A673 (cell line): Measurements from ENCODE around the gene LRRIQ4. TPM values are rescaled to one million over a fixed set of nuclear protein-coding genes. Genes with fewer than 3 reads are reported as not detected.
A peak's percentile ranks its signal among the peaks of the same experiment; 100 is the strongest.

ENCODE experiments used
- BruUV-seq: library from RNA; stranded (reverse); fragments of 400-500 nt; replicated peaks from 2 replicates; lab custom pipeline; 2021; lab: Mats Ljungman, UMichigan
- CTCF ChIA-PET: fragments of 300-600 bp; sonication (Branson Sonifier 250); formaldehyde crosslinking; loops from one replicate; lab custom pipeline; 2022; ENCODE audit warnings: antibody characterized with exemption; lab: Charles Lee
- POLR2A ChIA-PET: fragments of 300-600 bp; sonication (Branson Sonifier 250); formaldehyde crosslinking; loops from one replicate; lab custom pipeline; 2022; ENCODE audit warnings: antibody characterized with exemption; ENCODE audit not compliant: low non-redundant PET; lab: Charles Lee
- DNase-seq: peaks from one replicate; pipeline ENCODE4 v3.0.0-alpha.2; 2015; ENCODE audit warnings: low spot score
- H3K27ac ChIP-seq: fragments of 200-600 bp; sonication (generic); 2 replicates; pipeline ENCODE4 v1.5.1; 2016; ENCODE audit warnings: mixed run types, low read depth, mild to moderate bottlenecking, mixed read lengths, antibody characterized with exemption, low read length; ENCODE audit not compliant: poor library complexity, severe bottlenecking
- H3K27me3 ChIP-seq: fragments of 200-600 bp; sonication (generic); replicated peaks from 2 replicates; pipeline ENCODE4 v1.6.1; 2017; ENCODE audit warnings: mixed run types, low read depth, mild to moderate bottlenecking, mixed read lengths, antibody characterized with exemption, low read length; ENCODE audit not compliant: insufficient read depth, poor library complexity
- H3K36me3 ChIP-seq: fragments of 200-600 bp; sonication (generic); 2 replicates; pipeline ENCODE4 v1.6.1; 2016; ENCODE audit warnings: mixed run types, mild to moderate bottlenecking, mixed read lengths, antibody characterized with exemption, low read length; ENCODE audit not compliant: insufficient read depth, poor library complexity, severe bottlenecking
- H3K4me1 ChIP-seq: fragments of 200-600 bp; sonication (generic); 2 replicates; pipeline ENCODE4 v1.6.1; 2017; ENCODE audit warnings: mixed run types, mild to moderate bottlenecking, mixed read lengths, antibody characterized with exemption, low read length; ENCODE audit not compliant: insufficient read depth, poor library complexity, severe bottlenecking
- H3K4me3 ChIP-seq: fragments of 200-600 bp; sonication (generic); 2 replicates; pipeline ENCODE4 v1.5.1; 2016; ENCODE audit warnings: low read depth, mixed run types, mild to moderate bottlenecking, mixed read lengths, low read length; ENCODE audit not compliant: poor library complexity, severe bottlenecking
- H3K9me3 ChIP-seq: fragments of 200-600 bp; sonication (generic); 2 replicates; pipeline ENCODE4 v1.6.1; 2016; ENCODE audit warnings: mixed run types, low read depth, mild to moderate bottlenecking, mixed read lengths, antibody characterized with exemption, low read length; ENCODE audit not compliant: poor library complexity, severe bottlenecking
- CTCF ChIP-seq: fragments of 300-800, 200-600 bp; sonication (generic); conservative IDR thresholded peaks from 2 replicates; pipeline ENCODE4 v1.5.1; 2017; ENCODE audit warnings: low read depth, mild to moderate bottlenecking, antibody characterized with exemption, low read length, moderate library complexity, mixed read lengths
- EZH2 ChIP-seq: fragments of 200-600 bp; sonication (generic); IDR thresholded peaks from 2 replicates; pipeline ENCODE4 v1.6.1; 2017; ENCODE audit warnings: borderline replicate concordance, low read depth, mild to moderate bottlenecking, mixed read lengths, antibody characterized with exemption, low read length; ENCODE audit not compliant: poor library complexity, severe bottlenecking
- intact Hi-C: fragments of 100-400 bp; cut with micrococcal nuclease; formaldehyde crosslinking; loops from one replicate; pipeline ENCODE4 v1.10.0; 2022; ENCODE audit not compliant: unreplicated experiment
- total RNA-seq: library from RNA; stranded (reverse); gene quantifications from 2 replicates; pipeline ENCODE4 v1.2.3, GENCODE V29; 2021

Gene LRRIQ4
- total RNA-seq, 1 experiment from 2014 or later, result 0.15 TPM

- Histone ChIP-seq H3K9me3 (no peaks in the 10 kb centered on the region), H3K27me3 (no peaks in the 10 kb centered on the region), H3K36me3 (no peaks in the 10 kb centered on the region), H3K4me3 (no peak overlapping the region), H3K27ac (no peak overlapping the region), H3K4me1 (no peaks in the 10 kb centered on the region)
- intact Hi-C loops, result no loop called here
- ChIA-PET CTCF (no interaction called here), POLR2A (no interaction called here)
- BruUV-seq, result no TSS peak
- TF ChIP-seq EZH2, result no peak
- no peak for TF ChIP-seq CTCF
- peak; percentile 54 for DNase-seq
Measured at GRCh38 chr3:169841171-169841570, 28.5 kb downstream of the LRRIQ4 start.

GRCh38 chr3:169842960-169843359, 30.3 kb downstream of the LRRIQ4 start:
- ChIA-PET POLR2A (no interaction called here), CTCF (interaction anchor here (0.6 kb wide), 1 partner anchor 99 kb away, joined by 3 read pairs; no protein-coding TSS in a partner anchor)
- Histone ChIP-seq H3K4me1 (no peaks in the 10 kb centered on the region), H3K27me3 (no peaks in the 10 kb centered on the region), H3K9me3 (no peaks in the 10 kb centered on the region), H3K4me3 (no peak overlapping the region), H3K27ac (no peak overlapping the region), H3K36me3 (no peaks in the 10 kb centered on the region)
- DNase-seq, result no peak
- TF ChIP-seq EZH2 (no peak), CTCF (no peak)
- intact Hi-C loops, result no loop called here
- no TSS peak for BruUV-seq

GRCh38 chr3:169846458-169847193, 34.0 kb downstream of the LRRIQ4 start:
- Histone ChIP-seq H3K4me3 (no peak overlapping the region), H3K27ac (no peak overlapping the region), H3K9me3 (no peaks in the 10 kb centered on the region), H3K27me3 (no peaks in the 10 kb centered on the region), H3K4me1 (no peaks in the 10 kb centered on the region), H3K36me3 (no peaks in the 10 kb centered on the region)
- intact Hi-C loops, result no loop called here
- no peak for DNase-seq
- POLR2A ChIA-PET, result no interaction called here
- TF ChIP-seq EZH2 (no peak), CTCF (no peak)
- BruUV-seq, result no TSS peak
- CTCF ChIA-PET, result no interaction called here
